MV-4-11 (cell line): Measurements from ENCODE around the gene COLQ.
"Not testable (repeated sequence)": the region's sequence is repeated elsewhere in the genome, so short reads cannot be mapped to it uniquely, and the experiment has no call there.

Experiments used
- DNase-seq: peaks from one replicate; lab custom pipeline; 2025; lab: John Stamatoyannopoulos, UW

The COLQ gene

GRCh38 chr3:15426579-15427118 lies 94.9 kb downstream of the COLQ start:
- DNase-seq: no peak

- DNase-seq: no peak
Measured at GRCh38 chr3:15420871-15421270, 100.6 kb downstream of the COLQ start.

- DNase-seq: not testable (repeated sequence)
Measured at GRCh38 chr3:15410966-15411365, 110.5 kb downstream of the COLQ start.

GRCh38 chr3:15409774-15410173 lies 111.7 kb downstream of the COLQ start:
- no peak for DNase-seq

- DNase-seq: peak; percentile 29
Measured at GRCh38 chr3:15409239-15409638, 112.3 kb downstream of the COLQ start.

GRCh38 chr3:15405448-15406050 lies 116.0 kb downstream of the COLQ start:
- DNase-seq: peak; percentile 64

GRCh38 chr3:15404767-15405166 lies 116.7 kb downstream of the COLQ start:
- no peak for DNase-seq

- DNase-seq: no peak
Measured at GRCh38 chr3:15403965-15404364, 117.5 kb downstream of the COLQ start.

- no peak for DNase-seq
Measured at GRCh38 chr3:15403495-15403894, 118.0 kb downstream of the COLQ start.

GRCh38 chr3:15401936-15402335 lies 119.6 kb downstream of the COLQ start:
- no peak for DNase-seq
